ENCODE measurements around the gene MEOX1. TPM values are rescaled to one million over a fixed set of nuclear protein-coding genes. Genes with fewer than 3 reads are reported as not detected.

MEOX1 gene
- total RNA-seq = not detected in 2 replicates
- total RNA-seq (2013) = 0.19 TPM
- not detected in 2 replicates for polyA plus RNA-seq
- polyA minus RNA-seq = not detected in 2 replicates

DNA sequence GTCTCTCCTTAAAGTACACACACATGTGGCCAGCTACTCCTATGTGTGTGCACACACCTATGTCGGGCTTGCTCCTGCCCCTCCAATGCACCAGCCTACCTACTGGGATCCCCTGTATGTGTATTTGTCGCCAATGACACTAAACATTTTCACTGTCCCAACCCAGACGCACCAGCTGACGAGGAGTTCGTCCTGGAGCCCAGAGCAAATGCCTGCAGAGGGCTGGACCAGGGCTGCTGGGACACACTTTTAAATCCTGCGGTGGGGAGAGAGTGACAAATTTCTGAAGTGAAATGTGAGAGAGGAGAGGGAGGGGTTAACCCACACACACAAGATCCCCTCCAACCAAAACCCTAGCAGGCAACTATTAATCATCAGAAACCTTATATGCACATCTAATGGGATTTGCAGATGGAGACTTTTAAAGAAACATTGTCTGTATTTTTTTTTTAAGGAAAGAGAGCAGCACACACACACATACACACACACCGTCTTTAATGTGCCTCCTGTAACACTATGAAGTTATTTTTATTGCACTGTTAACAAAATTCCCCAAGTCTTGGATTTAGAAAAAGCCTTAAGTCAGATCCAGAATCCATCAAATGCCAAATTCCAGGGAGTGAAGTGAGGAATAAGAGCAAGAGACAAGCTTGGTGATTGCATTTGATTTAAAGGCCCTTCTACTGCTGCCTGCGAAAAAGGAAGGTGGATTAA lies at the start of gene MEOX1:
Gene MEOX1 (minus strand): TSS at position 224 of the 714 bp plus-strand sequence. CDS start 388 bp downstream, outside the sequence.
- no peak for TF ChIP-seq EZH2 (IDR thresholded peaks at IDR 0.05; ENCODE audit: borderline replicate concordance, insufficient read depth, low read depth, low read length, poor library complexity, severe bottlenecking)
- TF ChIP-seq CTCF (IDR thresholded peaks at IDR 0.05) = no peak
- intact Hi-C loops (cut with micrococcal nuclease) = no loop called here
- Histone ChIP-seq H3K9me3 (ENCODE audit: control extremely low read depth in 1 of 3, control insufficient read depth in 2 of 3, insufficient read depth in 1 of 3, low read length in 2 of 3) (no peaks in the 10 kb centered on the region), H3K9ac (ENCODE audit: low read length) (no peak within 1 kb of the TSS), H3K79me2 (ENCODE audit: control insufficient read depth, insufficient read depth, low read length) (no peaks in the 10 kb centered on the region), H2AFZ (ENCODE audit: insufficient read depth, low read depth, low read length, poor library complexity, severe bottlenecking) (no peak within 1 kb of the TSS), H3K36me3 (replicated peaks in 1 of 2; ENCODE audit: control extremely low read depth in 1 of 2, control insufficient read depth in 1 of 2, extremely low read depth in 1 of 2, insufficient read depth in 2 of 2, low read length in 1 of 2) (no peaks in the 10 kb centered on the region), H4K20me1 (ENCODE audit: control insufficient read depth, insufficient read depth, low read length, poor library complexity, severe bottlenecking) (no peaks in the 10 kb centered on the region), H3K27me3 (replicated peaks in 1 of 4; ENCODE audit: control extremely low read depth in 1 of 4, control insufficient read depth in 3 of 4, insufficient read depth in 4 of 4, low read length in 3 of 4) (peaks cover 0 to 22% (median 6%) of the 10 kb centered on the region in 4 experiments), H3K4me3 (ENCODE audit: control extremely low read depth in 1 of 5, extremely low read depth in 1 of 5, insufficient read depth in 1 of 5, low read depth in 2 of 5, low read length in 4 of 5) (no peak within 1 kb of the TSS), H3K4me2 (replicated peaks; ENCODE audit: low read depth, low read length, poor library complexity, severe bottlenecking) (no peak within 1 kb of the TSS), H3K4me1 (ENCODE audit: control insufficient read depth in 2 of 2, insufficient read depth in 2 of 2, low read length in 2 of 2) (no peaks in the 10 kb centered on the region), H3K27ac (ENCODE audit: low read length in 2 of 2) (no peak within 1 kb of the TSS)
- ChIA-PET POLR2A (no interaction called here), CTCF (interaction anchor here (1.0 kb wide), 1 partner anchor 85 kb away, joined by 3 read pairs; no protein-coding TSS in a partner anchor)
- no peak within 1 kb of the TSS for H3K4me3 Mint-ChIP-seq
- no peaks in the 10 kb centered on the region for H3K9me3 Mint-ChIP-seq (ENCODE audit: insufficient read depth)
- no peak within 1 kb of the TSS for H3K27ac Mint-ChIP-seq
- ATAC-seq (ENCODE audit: low read depth) = no peak
- H3K4me1 Mint-ChIP-seq = no peaks in the 10 kb centered on the region
- peaks cover 19% of the 10 kb centered on the region for H3K27me3 Mint-ChIP-seq
- no peak for DNase-seq
- WGBS (ENCODE audit: insufficient coverage) = 86% methylated on average over 4 of the region's 8 CpGs

DNA sequence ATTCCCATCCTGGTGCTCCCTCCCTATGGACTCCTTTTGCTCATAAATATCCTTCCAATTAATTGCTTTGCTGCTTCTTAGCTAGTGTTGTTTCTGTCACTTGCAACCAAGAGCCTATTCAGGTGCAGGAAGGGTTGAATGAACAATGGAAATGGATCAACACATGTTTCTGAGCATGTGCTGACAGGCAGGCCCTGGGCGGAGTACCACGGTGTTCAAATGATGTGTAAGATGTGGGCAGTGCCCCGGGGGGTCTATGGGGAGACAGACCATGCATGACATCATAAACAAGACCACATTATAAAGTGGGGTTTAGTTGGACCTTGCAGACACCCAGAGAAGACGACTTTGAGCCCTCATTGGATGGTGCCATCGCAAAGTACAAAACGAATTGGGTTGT lies 48.4 kb upstream of the MEOX1 start:
- ChIA-PET CTCF (interaction anchor here (1.0 kb wide), 1 partner anchor 13 kb away, joined by 3 read pairs; no protein-coding TSS in a partner anchor), POLR2A (interaction anchor here (0.7 kb wide), 1 partner anchor 11 kb away, joined by 3 read pairs; no protein-coding TSS in a partner anchor)
- H3K4me2 ChIP-seq (replicated peaks; ENCODE audit: low read depth, low read length, poor library complexity, severe bottlenecking) = no peak overlapping the region
- H3K4me1 ChIP-seq (ENCODE audit: control insufficient read depth in 2 of 2, insufficient read depth in 2 of 2, low read length in 2 of 2) = peaks cover 5 to 12% of the 10 kb centered on the region in 2 donors
- 96% methylated on average over 3 of the region's 6 CpGs for WGBS (ENCODE audit: insufficient coverage)
- Mint-ChIP-seq H3K4me3 (no peak overlapping the region), H3K9me3 (ENCODE audit: insufficient read depth) (no peaks in the 10 kb centered on the region), H3K27me3 (peaks cover 58% of the 10 kb centered on the region), H3K27ac (no peak overlapping the region), H3K4me1 (peaks cover 13% of the 10 kb centered on the region)
- ATAC-seq (ENCODE audit: low read depth) (no peak), DNase-seq (no peak)
- no peak overlapping the region for H3K9ac ChIP-seq (ENCODE audit: low read length)
- no peak for TF ChIP-seq CTCF (IDR thresholded peaks at IDR 0.05)
- TF ChIP-seq EZH2 (IDR thresholded peaks at IDR 0.05; ENCODE audit: borderline replicate concordance, insufficient read depth, low read depth, low read length, poor library complexity, severe bottlenecking) = no peak
- H3K27me3 ChIP-seq (replicated peaks in 1 of 4; ENCODE audit: control extremely low read depth in 1 of 4, control insufficient read depth in 3 of 4, insufficient read depth in 4 of 4, low read length in 3 of 4) = peaks cover 0 to 56% (median 11%) of the 10 kb centered on the region in 4 experiments
- intact Hi-C loops (cut with micrococcal nuclease) = no loop called here
- no peaks in the 10 kb centered on the region for H3K9me3 ChIP-seq (ENCODE audit: control extremely low read depth in 1 of 3, control insufficient read depth in 2 of 3, insufficient read depth in 1 of 3, low read length in 2 of 3)
- no peak overlapping the region for H3K4me3 ChIP-seq (ENCODE audit: control extremely low read depth in 1 of 5, extremely low read depth in 1 of 5, insufficient read depth in 1 of 5, low read depth in 2 of 5, low read length in 4 of 5)
- H3K79me2 ChIP-seq (ENCODE audit: control insufficient read depth, insufficient read depth, low read length) = no peaks in the 10 kb centered on the region
- H4K20me1 ChIP-seq (ENCODE audit: control insufficient read depth, insufficient read depth, low read length, poor library complexity, severe bottlenecking) = no peaks in the 10 kb centered on the region
- no peak overlapping the region for H2AFZ ChIP-seq (ENCODE audit: insufficient read depth, low read depth, low read length, poor library complexity, severe bottlenecking)
- H3K36me3 ChIP-seq (replicated peaks in 1 of 2; ENCODE audit: control extremely low read depth in 1 of 2, control insufficient read depth in 1 of 2, extremely low read depth in 1 of 2, insufficient read depth in 2 of 2, low read length in 1 of 2) = no peaks in the 10 kb centered on the region
- no peak overlapping the region for H3K27ac ChIP-seq (ENCODE audit: low read length in 2 of 2)
